22Rv1 (cell line): ENCODE results near the gene GALM.

ENCODE experiments used
- ZFX ChIP-seq: fragments of 450-650 bp; IDR thresholded peaks from 2 replicates; pipeline ENCODE4 v1.6.1; 2017; ENCODE audit warnings: antibody characterized with exemption, borderline replicate concordance
- TF ChIP-seq, protein P1 (sequence below): fragments of 450-650 bp; IDR thresholded peaks from 2 replicates; pipeline ENCODE4 v1.5.1; 2017; ENCODE audit warnings: mild to moderate bottlenecking

DNA sequence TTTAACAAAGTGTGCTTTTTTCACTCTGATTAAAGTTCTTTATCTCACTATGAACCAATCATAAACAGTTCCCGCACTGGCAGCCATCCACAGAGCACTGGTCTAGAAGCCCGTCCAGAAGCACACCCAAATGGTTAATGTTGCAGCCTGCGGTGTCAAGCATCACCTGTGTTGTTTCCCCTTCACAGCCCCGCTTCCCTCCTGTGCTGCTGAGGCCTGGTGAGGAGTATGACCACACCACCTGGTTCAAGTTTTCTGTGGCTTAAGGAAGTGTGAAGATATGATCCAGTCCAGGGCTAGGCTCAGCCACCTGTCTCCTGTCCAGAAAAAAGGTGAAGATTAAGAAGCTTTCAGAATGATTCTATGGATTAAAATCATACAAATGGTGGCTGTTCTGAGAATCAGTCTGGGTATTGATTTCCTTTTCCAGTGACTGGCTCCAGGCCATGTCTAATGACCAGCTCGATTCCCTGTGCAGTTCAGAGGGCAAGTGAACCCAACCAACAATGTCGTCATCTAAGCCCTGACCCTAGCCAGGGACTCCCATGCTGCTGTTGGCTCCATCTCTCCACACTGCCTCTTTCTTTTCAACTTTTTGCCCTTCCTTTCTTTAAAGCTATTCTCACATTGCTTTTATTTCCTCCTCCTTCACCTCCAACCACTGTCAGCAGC lies 67.5 kb downstream of the GALM start:
- TF ChIP-seq, protein P1, sequence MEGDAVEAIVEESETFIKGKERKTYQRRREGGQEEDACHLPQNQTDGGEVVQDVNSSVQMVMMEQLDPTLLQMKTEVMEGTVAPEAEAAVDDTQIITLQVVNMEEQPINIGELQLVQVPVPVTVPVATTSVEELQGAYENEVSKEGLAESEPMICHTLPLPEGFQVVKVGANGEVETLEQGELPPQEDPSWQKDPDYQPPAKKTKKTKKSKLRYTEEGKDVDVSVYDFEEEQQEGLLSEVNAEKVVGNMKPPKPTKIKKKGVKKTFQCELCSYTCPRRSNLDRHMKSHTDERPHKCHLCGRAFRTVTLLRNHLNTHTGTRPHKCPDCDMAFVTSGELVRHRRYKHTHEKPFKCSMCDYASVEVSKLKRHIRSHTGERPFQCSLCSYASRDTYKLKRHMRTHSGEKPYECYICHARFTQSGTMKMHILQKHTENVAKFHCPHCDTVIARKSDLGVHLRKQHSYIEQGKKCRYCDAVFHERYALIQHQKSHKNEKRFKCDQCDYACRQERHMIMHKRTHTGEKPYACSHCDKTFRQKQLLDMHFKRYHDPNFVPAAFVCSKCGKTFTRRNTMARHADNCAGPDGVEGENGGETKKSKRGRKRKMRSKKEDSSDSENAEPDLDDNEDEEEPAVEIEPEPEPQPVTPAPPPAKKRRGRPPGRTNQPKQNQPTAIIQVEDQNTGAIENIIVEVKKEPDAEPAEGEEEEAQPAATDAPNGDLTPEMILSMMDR: no peak
- TF ChIP-seq ZFX: no peak
